Neutrophil (primary cell): Measurements from ENCODE around the gene CBFA2T2.

Experiments used
- H3K27ac ChIP-seq: fragments of 200-600 bp; sonication (generic); 2 replicates; pipeline ENCODE4 v1.5.1; 2016; ENCODE audit warnings: mild to moderate bottlenecking, moderate library complexity
- H3K27me3 ChIP-seq: fragments of 200-600 bp; sonication (generic); 2 replicates; pipeline ENCODE4 v1.6.0; 2016; ENCODE audit warnings: mild to moderate bottlenecking
- H3K36me3 ChIP-seq: fragments of 200-600 bp; sonication (generic); 2 replicates; pipeline ENCODE4 v1.5.1; 2017
- H3K4me1 ChIP-seq, 2 experiments: fragments of 200-600 bp in 1 of 2; sonication (generic) in 1 of 2; 1 replicate in 1 of 2; 2 replicates in 1 of 2; pipeline versions ENCODE4 v1.5.1 to v1.6.1; 2013 to 2016; ENCODE audit warnings: low read depth in 1 of 2, low read length in 1 of 2, mild to moderate bottlenecking in 1 of 2, moderate library complexity in 1 of 2; ENCODE audit not compliant: control insufficient read depth in 1 of 2, insufficient read depth in 1 of 2
- H3K4me3 ChIP-seq, 2 experiments: fragments of 200-600 bp in 1 of 2; sonication (generic) in 1 of 2; 1 replicate in 1 of 2; 2 replicates in 1 of 2; pipeline ENCODE4 v1.5.1; 2013 to 2016; ENCODE audit warnings: low read depth in 1 of 2, low read length in 1 of 2, mild to moderate bottlenecking in 1 of 2, moderate library complexity in 1 of 2
- H3K9me3 ChIP-seq: fragments of 200-600 bp; sonication (generic); 2 replicates; pipeline ENCODE4 v1.5.1; 2016
- TF ChIP-seq, protein P1 (sequence below): fragments of 200-600 bp; sonication (generic); IDR thresholded peaks from 2 replicates; pipeline ENCODE4 v1.5.1; 2016; ENCODE audit warnings: antibody characterized with exemption

Gene CBFA2T2

DNA sequence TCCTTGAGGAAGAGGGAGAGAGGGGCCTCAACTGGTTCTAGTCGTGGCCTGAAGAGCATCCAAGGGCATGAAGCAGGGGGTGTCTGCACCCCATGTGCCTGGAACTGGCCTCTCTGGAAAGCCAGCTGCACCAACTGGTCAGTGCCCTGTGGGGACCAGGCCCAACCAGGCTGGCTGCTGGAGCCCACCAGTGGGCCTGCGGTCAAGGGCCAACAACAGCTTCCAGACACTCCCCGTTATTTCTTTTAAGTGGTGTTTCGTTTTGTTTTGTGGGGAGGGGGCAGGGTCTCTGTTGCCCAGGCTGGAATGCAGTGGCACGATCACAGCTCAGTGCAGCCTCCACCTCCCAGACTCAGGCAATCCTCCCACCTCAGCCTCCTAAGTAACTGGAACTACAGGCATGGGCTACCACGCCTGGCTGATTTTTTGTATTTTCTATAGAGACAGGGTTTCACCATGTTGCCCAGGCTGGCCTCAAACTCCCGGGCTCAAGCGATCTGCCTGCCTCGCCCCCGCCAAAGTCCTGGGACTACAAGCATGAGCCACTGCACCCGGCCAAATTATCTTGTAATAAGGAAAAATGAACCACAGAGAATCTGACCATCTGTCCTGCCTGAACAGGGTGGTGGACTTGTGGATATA, 160.3 kb downstream of the CBFA2T2 start:
- H3K27ac ChIP-seq = no peak overlapping the region
- TF ChIP-seq, protein P1, sequence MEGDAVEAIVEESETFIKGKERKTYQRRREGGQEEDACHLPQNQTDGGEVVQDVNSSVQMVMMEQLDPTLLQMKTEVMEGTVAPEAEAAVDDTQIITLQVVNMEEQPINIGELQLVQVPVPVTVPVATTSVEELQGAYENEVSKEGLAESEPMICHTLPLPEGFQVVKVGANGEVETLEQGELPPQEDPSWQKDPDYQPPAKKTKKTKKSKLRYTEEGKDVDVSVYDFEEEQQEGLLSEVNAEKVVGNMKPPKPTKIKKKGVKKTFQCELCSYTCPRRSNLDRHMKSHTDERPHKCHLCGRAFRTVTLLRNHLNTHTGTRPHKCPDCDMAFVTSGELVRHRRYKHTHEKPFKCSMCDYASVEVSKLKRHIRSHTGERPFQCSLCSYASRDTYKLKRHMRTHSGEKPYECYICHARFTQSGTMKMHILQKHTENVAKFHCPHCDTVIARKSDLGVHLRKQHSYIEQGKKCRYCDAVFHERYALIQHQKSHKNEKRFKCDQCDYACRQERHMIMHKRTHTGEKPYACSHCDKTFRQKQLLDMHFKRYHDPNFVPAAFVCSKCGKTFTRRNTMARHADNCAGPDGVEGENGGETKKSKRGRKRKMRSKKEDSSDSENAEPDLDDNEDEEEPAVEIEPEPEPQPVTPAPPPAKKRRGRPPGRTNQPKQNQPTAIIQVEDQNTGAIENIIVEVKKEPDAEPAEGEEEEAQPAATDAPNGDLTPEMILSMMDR = no peak
- peaks cover 29% of the 10 kb centered on the region for H3K36me3 ChIP-seq
- H3K27me3 ChIP-seq = peaks cover 5% of the 10 kb centered on the region
- H3K4me1 ChIP-seq = no peaks in the 10 kb centered on the region
- H3K4me3 ChIP-seq = no peak overlapping the region
- H3K9me3 ChIP-seq = no peaks in the 10 kb centered on the region

DNA sequence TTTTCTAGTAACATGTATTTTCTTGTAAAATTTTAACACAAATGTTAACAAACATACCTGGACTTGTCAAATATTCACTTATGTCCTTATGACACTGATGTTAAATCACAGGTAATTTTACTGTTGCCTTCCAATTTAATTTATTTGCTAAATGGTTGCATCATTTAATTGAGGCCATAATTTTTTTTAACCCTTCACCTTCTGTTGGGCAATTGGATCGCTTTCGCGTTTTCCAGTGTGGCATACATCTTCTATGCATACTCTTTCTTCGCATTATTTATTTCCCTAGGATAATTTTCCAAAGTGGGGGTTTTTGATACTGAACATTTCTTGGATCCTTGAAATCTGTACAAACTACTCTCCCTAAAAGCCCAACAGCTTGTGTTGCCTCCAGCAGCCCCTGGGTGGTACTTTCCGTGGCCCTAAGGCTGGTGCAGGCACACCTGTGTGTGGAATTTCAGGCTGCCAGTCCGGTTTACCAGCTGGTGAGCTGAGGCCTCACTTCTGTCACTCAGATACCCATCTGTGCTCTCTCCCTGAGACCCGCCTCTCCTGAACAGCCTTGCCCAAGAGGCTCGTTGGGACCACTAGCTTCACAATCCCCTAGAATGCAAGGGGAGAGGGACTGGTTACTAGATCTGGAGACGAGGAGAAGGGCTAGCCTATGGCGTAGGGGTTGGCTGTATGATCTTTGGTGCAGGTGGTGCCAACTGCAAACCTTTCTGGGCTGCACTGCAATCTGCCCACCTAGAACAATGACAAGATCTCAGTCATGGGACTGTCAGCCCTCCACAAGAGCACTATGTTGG, 161.1 kb downstream of the CBFA2T2 start:
- Histone ChIP-seq H3K27me3 (peaks cover 5% of the 10 kb centered on the region), H3K4me3 (no peak overlapping the region), H3K4me1 (no peaks in the 10 kb centered on the region), H3K27ac (no peak overlapping the region), H3K36me3 (peaks cover 22% of the 10 kb centered on the region), H3K9me3 (no peaks in the 10 kb centered on the region)
- TF ChIP-seq, protein P1 = no peak

DNA sequence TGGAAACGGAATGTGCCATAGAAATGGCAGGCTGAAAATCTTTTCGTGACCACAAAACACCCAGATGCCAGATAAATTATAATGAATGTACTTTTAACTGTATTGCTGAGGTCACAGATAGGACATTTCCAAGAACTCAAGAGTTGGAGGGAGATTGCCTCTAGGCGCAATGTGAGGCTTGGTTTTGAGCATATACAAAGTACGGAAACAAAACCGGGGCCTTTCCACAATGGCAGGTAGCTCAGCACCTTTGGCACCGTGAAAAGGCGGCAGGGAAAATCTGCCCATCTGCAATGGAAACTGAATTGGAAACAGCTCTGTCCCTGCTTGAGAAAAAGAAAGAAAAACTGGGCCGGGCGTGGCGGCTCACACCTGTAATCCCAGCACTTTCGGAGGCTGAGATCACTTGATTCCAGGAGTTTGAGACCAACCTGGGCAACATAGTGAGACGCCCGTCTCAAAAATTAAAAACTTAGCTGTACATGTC, 161.7 kb downstream of the CBFA2T2 start:
- Histone ChIP-seq H3K4me1 (no peaks in the 10 kb centered on the region), H3K9me3 (no peaks in the 10 kb centered on the region), H3K4me3 (no peak overlapping the region), H3K36me3 (peaks cover 16% of the 10 kb centered on the region), H3K27me3 (peaks cover 5% of the 10 kb centered on the region), H3K27ac (no peak overlapping the region)
- TF ChIP-seq, protein P1 = no peak

DNA sequence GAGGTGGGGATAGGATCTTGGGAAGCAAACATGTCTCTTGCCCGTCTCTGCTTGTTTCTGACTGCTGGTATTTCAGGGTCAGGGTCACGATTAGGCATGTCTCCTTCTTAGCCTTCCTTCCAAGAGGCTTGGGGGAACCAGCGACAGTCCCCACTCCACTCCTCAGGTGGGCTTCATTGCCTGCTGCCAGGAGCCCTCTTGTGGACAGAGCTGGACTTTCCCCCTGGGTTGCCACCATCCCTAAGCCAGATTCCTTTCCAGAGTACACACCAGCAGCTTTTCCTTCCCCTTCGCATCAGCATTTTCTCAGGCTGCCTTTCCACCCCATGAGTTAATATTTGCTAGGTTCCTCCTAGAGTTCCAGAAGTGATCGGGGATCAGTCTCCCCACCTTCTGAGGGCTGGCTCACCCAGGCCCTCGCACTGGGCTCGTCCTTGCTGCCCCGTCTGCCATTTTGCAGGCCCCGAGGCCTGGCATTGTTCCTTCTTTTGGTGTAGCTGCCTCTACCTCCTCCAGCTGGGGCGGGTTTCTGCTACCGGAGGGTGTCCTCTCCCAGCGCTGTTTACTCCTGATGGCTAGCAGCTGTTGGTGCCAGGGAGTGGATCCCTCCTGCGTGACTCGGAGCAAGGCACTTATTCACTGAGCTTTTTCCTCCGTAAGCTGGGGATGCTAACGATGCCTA, 163.5 kb downstream of the CBFA2T2 start:
- no peaks in the 10 kb centered on the region for H3K4me1 ChIP-seq
- peaks cover 5% of the 10 kb centered on the region for H3K36me3 ChIP-seq
- no peaks in the 10 kb centered on the region for H3K9me3 ChIP-seq
- no peak overlapping the region for H3K4me3 ChIP-seq
- no peak overlapping the region for H3K27ac ChIP-seq
- H3K27me3 ChIP-seq = peaks cover 5% of the 10 kb centered on the region
- TF ChIP-seq, protein P1 = no peak

DNA sequence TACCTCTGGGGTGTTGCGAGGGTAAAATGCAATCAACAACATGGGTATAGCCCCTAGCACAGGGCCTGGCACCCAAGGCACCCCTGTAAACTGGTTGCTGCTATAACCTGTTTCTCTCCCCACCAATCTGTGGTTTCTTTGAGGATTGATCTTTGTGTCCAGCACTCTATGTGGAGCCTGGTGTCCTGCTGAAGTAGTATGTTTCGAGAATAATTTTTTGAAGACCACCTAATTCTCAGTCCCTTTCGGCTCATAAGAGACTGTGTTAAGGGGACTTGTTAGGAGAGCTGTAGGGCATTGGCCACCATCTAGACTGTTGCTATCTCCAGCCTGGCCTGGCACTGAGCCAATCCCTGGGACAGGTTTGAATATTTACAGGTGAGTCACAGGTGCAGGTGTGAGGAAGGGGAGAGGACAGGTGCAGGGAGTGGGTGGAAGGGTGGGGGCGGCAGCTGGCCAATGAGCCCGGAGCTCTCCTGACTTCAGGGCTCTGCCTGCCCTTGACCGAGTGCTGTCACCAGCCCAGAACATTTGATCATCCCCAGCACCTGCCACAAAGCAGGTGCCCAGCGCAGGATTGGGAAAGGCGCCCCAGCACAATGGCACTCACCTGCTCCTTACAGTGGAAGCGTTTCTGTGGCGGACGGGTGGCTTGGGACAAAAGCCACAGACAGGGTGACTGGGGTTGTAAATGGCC, 164.2 kb downstream of the CBFA2T2 start:
- peaks cover 5% of the 10 kb centered on the region for H3K27me3 ChIP-seq
- H3K9me3 ChIP-seq = no peaks in the 10 kb centered on the region
- TF ChIP-seq, protein P1 = no peak
- H3K4me1 ChIP-seq = no peaks in the 10 kb centered on the region
- H3K27ac ChIP-seq = no peak overlapping the region
- H3K4me3 ChIP-seq = no peak overlapping the region
- H3K36me3 ChIP-seq = no peaks in the 10 kb centered on the region
